ENCODE data around the gene LRRC9.

DNA sequence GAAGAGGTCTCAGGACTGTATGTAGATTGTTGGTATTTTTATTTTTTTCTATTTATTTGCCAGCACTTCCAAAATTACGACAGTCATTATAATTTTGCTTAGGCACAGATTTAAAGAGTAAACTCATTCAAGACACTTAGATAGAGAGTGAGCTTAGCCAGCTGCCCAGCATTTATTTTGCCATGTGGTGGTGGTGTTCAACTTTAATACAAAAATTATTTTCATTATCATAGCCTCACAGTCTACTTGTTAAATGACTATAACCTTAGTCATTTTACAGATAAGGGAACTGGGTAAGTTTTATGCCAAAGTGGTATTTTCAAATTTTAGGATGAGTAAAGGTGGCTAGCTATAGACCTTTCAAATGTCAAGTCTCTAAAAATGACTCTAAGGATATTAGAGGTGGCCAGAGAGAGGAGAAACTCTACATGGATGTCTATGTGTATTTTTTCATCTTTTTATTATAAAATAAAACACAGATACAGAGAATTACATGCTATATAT is 66.7 kb downstream of the LRRC9 start:
- TF ChIP-seq, protein P1, sequence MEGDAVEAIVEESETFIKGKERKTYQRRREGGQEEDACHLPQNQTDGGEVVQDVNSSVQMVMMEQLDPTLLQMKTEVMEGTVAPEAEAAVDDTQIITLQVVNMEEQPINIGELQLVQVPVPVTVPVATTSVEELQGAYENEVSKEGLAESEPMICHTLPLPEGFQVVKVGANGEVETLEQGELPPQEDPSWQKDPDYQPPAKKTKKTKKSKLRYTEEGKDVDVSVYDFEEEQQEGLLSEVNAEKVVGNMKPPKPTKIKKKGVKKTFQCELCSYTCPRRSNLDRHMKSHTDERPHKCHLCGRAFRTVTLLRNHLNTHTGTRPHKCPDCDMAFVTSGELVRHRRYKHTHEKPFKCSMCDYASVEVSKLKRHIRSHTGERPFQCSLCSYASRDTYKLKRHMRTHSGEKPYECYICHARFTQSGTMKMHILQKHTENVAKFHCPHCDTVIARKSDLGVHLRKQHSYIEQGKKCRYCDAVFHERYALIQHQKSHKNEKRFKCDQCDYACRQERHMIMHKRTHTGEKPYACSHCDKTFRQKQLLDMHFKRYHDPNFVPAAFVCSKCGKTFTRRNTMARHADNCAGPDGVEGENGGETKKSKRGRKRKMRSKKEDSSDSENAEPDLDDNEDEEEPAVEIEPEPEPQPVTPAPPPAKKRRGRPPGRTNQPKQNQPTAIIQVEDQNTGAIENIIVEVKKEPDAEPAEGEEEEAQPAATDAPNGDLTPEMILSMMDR (IDR thresholded peaks at IDR 0.05 in 4 of 5, conservative IDR thresholded peaks at IDR 0.05 in 1 of 5), result no peak
- TF ChIP-seq POLR2A (IDR thresholded peaks at IDR 0.05), result no peak

All from gastrocnemius medialis (tissue), 4 donors.